ENCODE measurements around the gene RASL10A. TPM values are rescaled to one million over a fixed set of nuclear protein-coding genes. Genes with fewer than 3 reads are reported as not detected.

RASL10A gene
- total RNA-seq, 1 experiment from 2014 or later: not detected

- Histone ChIP-seq H3K27me3 (ENCODE audit: insufficient read depth, low read depth) (no peaks in the 10 kb centered on the region), H3K4me3 (no peak overlapping the region), H3F3A (ENCODE audit: insufficient read depth, low read depth) (peaks cover 74% of the 10 kb centered on the region), H2AFZ (no peak overlapping the region), H3K79me2 (ENCODE audit: low read depth) (peaks cover 27% of the 10 kb centered on the region), H3K9me2 (ENCODE audit: insufficient read depth) (no peaks in the 10 kb centered on the region), H3K27ac (no peak overlapping the region), H3K36me3 (ENCODE audit: low read depth) (peaks cover 82% of the 10 kb centered on the region), H3K9me3 (ENCODE audit: insufficient read depth, low read depth) (no peaks in the 10 kb centered on the region), H3K4me1 (replicated peaks; ENCODE audit: insufficient read depth) (no peaks in the 10 kb centered on the region), H4K20me1 (ENCODE audit: insufficient read depth) (peaks cover 84% of the 10 kb centered on the region), H3K4me2 (no peak overlapping the region)
- DNase-seq: no peak
- ChIA-PET POLR2A (ENCODE audit: unreplicated experiment) (no interaction called here), CTCF (no interaction called here)
- intact Hi-C loops (cut with micrococcal nuclease; ENCODE audit: unreplicated experiment): no loop called here
- TF ChIP-seq EZH2 (IDR thresholded peaks at IDR 0.05; ENCODE audit: low read depth): no peak
- TF ChIP-seq, protein P1, sequence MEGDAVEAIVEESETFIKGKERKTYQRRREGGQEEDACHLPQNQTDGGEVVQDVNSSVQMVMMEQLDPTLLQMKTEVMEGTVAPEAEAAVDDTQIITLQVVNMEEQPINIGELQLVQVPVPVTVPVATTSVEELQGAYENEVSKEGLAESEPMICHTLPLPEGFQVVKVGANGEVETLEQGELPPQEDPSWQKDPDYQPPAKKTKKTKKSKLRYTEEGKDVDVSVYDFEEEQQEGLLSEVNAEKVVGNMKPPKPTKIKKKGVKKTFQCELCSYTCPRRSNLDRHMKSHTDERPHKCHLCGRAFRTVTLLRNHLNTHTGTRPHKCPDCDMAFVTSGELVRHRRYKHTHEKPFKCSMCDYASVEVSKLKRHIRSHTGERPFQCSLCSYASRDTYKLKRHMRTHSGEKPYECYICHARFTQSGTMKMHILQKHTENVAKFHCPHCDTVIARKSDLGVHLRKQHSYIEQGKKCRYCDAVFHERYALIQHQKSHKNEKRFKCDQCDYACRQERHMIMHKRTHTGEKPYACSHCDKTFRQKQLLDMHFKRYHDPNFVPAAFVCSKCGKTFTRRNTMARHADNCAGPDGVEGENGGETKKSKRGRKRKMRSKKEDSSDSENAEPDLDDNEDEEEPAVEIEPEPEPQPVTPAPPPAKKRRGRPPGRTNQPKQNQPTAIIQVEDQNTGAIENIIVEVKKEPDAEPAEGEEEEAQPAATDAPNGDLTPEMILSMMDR (conservative IDR thresholded peaks at IDR 0.05): no peak
- BruUV-seq (replicated peaks): no TSS peak
Observed at GRCh38 chr22:29290061-29290460, 25.4 kb downstream of the RASL10A start.

DNA sequence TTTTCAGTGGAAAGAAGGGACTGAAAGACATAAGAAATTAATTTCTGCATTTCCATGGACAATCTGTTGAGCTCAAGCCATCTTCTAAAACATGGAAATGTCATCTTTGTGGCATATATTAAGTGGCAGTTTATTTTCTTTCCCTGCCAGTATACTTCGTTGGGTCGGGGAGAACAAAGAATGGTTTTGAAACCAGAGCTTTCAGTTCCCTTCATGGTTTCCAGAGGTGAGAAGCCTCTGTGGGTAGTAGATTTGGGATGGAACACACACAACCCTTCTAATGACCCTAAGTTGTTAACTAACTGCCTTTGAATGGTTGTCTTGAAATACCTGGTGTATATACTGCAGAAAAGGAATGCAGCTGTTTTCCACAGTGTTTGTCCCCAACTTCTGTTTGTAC lies 26.7 kb downstream of the RASL10A start:
- Histone ChIP-seq H3K36me3 (ENCODE audit: low read depth) (peaks cover 81% of the 10 kb centered on the region), H3K4me2 (no peak overlapping the region), H4K20me1 (ENCODE audit: insufficient read depth) (peaks cover 86% of the 10 kb centered on the region), H3K9me3 (ENCODE audit: insufficient read depth, low read depth) (no peaks in the 10 kb centered on the region), H3K9me2 (ENCODE audit: insufficient read depth) (no peaks in the 10 kb centered on the region), H2AFZ (no peak overlapping the region), H3K4me3 (no peak overlapping the region), H3K27ac (no peak overlapping the region), H3F3A (ENCODE audit: insufficient read depth, low read depth) (peaks cover 75% of the 10 kb centered on the region), H3K4me1 (replicated peaks; ENCODE audit: insufficient read depth) (no peaks in the 10 kb centered on the region), H3K27me3 (ENCODE audit: insufficient read depth, low read depth) (no peaks in the 10 kb centered on the region), H3K79me2 (ENCODE audit: low read depth) (peaks cover 37% of the 10 kb centered on the region)
- POLR2A ChIA-PET (ENCODE audit: unreplicated experiment): interaction anchor here (0.5 kb wide), 1 partner anchor 9 kb away, joined by 3 read pairs; no protein-coding TSS in a partner anchor
- no peak for TF ChIP-seq EZH2 (IDR thresholded peaks at IDR 0.05; ENCODE audit: low read depth)
- TF ChIP-seq, protein P1 (conservative IDR thresholded peaks at IDR 0.05): no peak
- CTCF ChIA-PET: no interaction called here
- BruUV-seq (replicated peaks): no TSS peak
- DNase-seq: no peak
- intact Hi-C loops (cut with micrococcal nuclease; ENCODE audit: unreplicated experiment): no loop called here

GRCh38 chr22:29284196-29284595 lies 31.3 kb downstream of the RASL10A start:
- TF ChIP-seq EZH2 (IDR thresholded peaks at IDR 0.05; ENCODE audit: low read depth): no peak
- TF ChIP-seq, protein P1 (conservative IDR thresholded peaks at IDR 0.05): no peak
- Histone ChIP-seq H3K9me2 (ENCODE audit: insufficient read depth) (no peaks in the 10 kb centered on the region), H3K4me3 (no peak overlapping the region), H3K4me1 (replicated peaks; ENCODE audit: insufficient read depth) (no peaks in the 10 kb centered on the region), H3K9me3 (ENCODE audit: insufficient read depth, low read depth) (no peaks in the 10 kb centered on the region), H4K20me1 (ENCODE audit: insufficient read depth) (peaks cover 96% of the 10 kb centered on the region), H3K27me3 (ENCODE audit: insufficient read depth, low read depth) (no peaks in the 10 kb centered on the region), H3K79me2 (ENCODE audit: low read depth) (peaks cover 61% of the 10 kb centered on the region), H2AFZ (no peak overlapping the region), H3K4me2 (no peak overlapping the region), H3K27ac (no peak overlapping the region), H3K36me3 (ENCODE audit: low read depth) (peaks cover 67% of the 10 kb centered on the region), H3F3A (ENCODE audit: insufficient read depth, low read depth) (peaks cover 51% of the 10 kb centered on the region)
- DNase-seq: no peak
- no TSS peak for BruUV-seq (replicated peaks)
- POLR2A ChIA-PET (ENCODE audit: unreplicated experiment): no interaction called here
- CTCF ChIA-PET: no interaction called here
- intact Hi-C loops (cut with micrococcal nuclease; ENCODE audit: unreplicated experiment): no loop called here

Data from PC-9 (cell line).